GM20000 (cell line): ENCODE results near the gene CPA1.

Source experiments
- DNase-seq: peaks from one replicate; pipeline ENCODE4 v3.0.0; 2012; ENCODE audit warnings: low spot score
- TF ChIP-seq, protein P1 (sequence below): IDR thresholded peaks from 2 replicates; pipeline ENCODE4 v1.5.1; 2012; ENCODE audit warnings: mild to moderate bottlenecking, control low read depth; ENCODE audit errors: extremely low read depth, missing control alignments

CPA1 gene

DNA sequence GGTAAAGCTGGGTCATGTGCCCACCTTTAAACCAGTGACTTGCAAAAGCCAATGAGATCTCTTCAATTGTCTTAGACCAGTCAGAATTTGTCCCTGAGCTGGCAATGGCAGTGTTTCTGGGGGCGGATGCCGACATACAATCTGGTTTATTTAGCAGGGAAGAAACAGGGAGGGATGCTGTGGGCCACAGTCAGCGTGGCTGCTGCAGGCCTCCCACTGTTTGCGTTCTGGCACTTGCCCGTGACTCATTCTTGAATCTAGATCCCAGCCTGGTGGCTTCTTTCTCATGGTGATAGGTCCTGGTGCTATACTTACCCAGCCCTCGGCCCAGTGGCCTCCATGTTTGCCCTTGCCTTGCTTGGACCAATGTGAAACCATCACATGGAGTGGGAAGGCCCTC lies 3.1 kb upstream of the CPA1 start:
- no peak for DNase-seq

DNA sequence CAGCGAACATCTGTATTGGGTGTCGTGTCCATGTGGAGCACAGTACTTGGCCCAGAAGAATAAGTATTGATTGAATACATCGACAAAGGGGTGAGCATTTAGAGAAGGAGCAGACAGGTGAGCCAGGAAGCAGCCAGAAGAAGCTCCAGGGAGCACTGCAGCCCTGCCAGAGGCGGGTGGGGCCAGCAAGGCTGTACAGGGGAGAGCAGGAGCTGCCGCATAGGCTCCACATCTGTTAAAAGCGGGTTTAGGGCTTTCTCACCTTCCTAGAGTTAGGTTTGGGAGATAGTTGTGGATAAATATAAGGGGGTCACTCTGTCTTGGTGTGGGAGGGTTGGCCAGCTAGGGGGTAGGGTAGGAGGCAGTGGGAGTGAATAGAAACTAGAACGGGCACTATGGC lies 1.3 kb upstream of the CPA1 start:
- TF ChIP-seq, protein P1, sequence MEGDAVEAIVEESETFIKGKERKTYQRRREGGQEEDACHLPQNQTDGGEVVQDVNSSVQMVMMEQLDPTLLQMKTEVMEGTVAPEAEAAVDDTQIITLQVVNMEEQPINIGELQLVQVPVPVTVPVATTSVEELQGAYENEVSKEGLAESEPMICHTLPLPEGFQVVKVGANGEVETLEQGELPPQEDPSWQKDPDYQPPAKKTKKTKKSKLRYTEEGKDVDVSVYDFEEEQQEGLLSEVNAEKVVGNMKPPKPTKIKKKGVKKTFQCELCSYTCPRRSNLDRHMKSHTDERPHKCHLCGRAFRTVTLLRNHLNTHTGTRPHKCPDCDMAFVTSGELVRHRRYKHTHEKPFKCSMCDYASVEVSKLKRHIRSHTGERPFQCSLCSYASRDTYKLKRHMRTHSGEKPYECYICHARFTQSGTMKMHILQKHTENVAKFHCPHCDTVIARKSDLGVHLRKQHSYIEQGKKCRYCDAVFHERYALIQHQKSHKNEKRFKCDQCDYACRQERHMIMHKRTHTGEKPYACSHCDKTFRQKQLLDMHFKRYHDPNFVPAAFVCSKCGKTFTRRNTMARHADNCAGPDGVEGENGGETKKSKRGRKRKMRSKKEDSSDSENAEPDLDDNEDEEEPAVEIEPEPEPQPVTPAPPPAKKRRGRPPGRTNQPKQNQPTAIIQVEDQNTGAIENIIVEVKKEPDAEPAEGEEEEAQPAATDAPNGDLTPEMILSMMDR: no peak
- no peak for DNase-seq

More for the DNA sequence above, 3.1 kb upstream of the CPA1 start:
- TF ChIP-seq, protein P1: no peak

DNA sequence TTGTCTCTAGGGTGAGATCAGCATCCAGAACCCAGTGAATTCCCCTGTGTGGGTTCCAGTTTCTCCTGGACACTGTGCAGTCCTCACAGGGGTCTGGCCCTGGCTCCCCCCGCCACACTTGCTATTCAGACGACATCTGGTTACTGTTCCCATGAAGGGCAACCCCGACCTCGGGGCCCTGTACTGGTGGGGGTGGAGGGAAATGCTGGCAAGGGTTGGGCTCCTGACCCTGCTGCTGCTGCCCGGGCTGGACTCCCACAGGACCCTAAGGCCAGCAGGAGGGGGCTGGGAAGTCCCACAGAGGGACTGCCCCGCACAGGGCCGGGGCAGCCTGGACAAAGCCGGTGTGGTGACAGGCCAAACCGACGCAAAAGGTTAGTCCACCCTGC lies 768 bp upstream of the CPA1 start:
- DNase-seq: no peak
- TF ChIP-seq, protein P1: no peak

DNA sequence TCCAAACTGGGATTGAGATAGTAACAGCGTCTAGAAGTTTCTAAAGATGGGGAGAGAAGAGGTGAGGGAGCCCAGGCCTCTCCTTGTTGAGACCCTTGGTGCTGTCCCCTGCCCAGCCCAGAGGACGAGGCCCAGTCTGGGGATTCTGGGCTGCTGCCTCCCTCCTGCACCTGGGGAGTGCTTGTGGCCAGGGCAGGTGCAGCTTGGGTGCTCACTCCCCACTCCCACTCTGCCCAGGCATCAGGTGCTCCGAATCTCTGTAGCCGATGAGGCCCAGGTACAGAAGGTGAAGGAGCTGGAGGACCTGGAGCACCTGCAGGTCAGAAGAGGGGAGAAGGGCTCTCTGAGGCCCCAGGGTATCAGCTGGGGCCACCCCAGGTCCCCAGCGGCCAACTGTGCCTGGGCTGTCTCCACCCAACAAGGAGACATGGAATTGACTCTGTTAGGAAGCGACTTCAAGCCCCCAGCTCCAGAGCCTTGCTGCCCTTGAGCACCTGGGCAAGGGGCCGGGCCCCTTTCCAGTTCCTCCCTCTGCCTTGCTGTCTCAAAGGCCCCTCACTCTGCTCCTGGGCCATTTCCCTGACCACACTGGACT lies 664 bp downstream of the CPA1 start:
- DNase-seq: no peak
- TF ChIP-seq, protein P1: no peak

DNA sequence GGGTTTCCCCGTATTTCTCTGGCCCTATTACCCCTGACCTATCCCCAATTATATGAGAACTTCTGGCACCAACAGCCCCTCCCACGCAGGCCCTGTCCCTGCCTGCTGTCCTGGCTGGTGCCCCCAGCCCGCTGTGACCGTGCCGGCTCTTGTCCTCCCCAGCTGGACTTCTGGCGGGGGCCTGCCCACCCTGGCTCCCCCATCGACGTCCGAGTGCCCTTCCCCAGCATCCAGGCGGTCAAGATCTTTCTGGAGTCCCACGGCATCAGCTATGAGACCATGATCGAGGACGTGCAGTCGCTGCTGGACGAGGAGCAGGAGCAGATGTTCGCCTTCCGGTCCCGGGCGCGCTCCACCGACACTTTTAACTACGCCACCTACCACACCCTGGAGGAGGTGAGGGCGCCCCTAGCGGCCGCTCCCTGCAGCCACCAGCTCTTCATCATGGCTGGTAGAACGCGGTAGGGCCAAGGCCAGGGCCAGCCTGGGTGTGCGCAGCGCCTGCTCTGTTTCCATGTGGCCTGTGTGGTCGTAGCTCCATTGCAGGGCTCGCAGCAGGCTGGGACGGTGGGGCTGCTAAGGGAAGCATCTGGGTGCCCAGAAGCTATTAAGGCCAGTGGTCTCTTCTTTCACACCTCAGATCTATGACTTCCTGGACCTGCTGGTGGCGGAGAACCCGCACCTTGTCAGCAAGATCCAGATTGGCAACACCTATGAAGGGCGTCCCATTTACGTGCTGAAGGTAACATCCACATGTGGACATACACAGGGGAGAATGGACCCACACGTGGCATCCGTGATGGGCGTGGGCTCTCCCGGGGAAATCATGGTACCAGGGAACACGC lies 1.4 kb downstream of the CPA1 start:
- DNase-seq: no peak
- TF ChIP-seq, protein P1: no peak

DNA sequence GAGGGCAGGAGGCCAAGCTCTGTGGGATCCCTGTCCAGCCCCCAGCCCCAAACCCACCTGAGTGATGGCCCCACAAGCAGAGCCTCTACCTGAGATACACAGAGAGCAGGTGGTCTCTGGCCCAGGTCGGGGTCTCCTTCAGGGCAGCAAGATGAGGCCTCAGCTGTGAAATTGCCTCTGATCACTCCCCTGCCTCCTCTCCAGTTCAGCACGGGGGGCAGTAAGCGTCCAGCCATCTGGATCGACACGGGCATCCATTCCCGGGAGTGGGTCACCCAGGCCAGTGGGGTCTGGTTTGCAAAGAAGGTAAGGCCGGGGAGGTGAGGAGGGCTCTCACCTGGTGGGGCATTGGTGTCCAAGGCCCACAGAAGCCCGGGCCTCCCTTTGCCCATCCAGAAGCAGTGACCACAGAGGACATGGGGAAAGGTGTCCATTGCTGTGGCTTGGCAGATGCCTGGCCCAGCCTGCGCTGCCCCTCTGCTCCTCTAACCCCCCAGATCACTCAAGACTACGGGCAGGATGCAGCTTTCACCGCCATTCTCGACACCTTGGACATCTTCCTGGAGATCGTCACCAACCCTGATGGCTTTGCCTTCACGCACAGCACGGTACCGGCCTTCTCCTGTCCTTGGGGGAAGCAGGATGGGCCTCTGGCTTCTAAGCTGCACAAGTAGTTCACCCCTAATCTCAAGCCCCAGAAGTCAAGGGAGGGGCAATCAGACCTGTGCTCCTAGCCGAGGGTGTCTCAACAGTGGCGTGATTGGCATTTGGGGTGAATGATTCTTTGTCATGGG lies 3.1 kb downstream of the CPA1 start:
- DNase-seq: no peak
- TF ChIP-seq, protein P1: no peak

DNA sequence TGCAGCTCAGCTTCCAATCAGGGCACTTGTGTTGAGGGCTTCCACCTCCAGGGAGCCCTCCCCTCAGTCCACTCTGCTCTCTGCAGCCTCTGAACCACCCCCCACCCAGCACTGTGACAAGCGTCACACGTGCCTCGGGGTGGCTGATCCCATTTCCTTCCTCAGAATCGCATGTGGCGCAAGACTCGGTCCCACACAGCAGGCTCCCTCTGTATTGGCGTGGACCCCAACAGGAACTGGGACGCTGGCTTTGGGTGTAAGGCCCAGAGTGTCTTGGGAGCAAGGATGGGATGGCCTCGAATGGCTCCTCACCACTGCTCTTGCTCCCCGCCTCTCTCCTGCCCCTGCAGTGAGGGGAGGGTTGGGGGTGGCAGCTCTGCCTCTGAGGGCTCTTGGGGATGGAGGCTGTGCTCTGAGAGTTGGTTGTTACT lies 4.1 kb downstream of the CPA1 start:
- no peak for DNase-seq
- TF ChIP-seq, protein P1: no peak
